HG03039 (cell line): ENCODE results near the gene RTKN.

Experiments
- ATAC-seq: cut with Tn5 transposase; IDR thresholded peaks from one replicate; pipeline ENCODE4 v1.9.1; 2021; ENCODE audit warnings: mild to moderate bottlenecking, moderate library complexity; ENCODE audit not compliant: unreplicated experiment

RTKN gene

DNA sequence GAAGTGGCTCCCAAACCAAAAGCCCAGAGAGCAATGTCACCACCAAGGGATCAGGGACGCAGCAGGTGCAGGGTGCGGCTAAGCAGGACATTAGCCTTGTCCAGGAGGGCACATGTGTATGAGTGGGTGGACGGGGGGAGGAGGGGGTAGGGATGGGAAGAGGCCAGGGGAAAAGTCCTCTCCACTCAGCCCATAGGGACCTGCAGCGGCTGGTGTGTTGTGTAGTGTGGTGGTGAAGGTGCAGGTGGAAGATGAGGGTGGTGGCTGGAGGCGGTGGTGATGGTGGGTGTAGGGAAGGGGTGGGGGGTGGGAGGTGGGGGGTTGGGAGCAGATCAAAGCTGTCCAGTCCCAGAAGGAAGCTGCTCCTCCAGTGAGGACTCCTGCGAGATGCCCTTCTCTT is 24.0 kb downstream of the RTKN start:
- ATAC-seq = no peak

DNA sequence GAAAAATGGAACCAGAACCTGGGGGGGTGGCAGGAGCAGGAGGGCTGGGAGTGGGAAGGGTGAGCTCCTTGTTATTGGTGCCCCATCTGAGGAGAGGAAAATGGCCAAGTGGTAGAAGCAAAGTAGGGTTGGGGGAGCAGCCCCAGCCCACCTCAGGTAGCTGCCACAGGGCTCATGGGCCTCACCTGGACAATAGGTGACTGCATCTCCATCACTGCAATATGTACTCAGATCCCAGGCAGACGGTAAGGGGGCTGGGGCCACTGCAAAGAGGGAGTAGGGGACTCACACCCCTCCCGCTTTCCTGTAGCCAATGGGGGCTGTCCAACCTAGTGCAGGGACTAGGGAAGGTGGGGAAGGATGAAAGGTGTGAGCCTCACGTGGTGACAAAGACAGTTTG is 24.5 kb downstream of the RTKN start:
- ATAC-seq = no peak

DNA sequence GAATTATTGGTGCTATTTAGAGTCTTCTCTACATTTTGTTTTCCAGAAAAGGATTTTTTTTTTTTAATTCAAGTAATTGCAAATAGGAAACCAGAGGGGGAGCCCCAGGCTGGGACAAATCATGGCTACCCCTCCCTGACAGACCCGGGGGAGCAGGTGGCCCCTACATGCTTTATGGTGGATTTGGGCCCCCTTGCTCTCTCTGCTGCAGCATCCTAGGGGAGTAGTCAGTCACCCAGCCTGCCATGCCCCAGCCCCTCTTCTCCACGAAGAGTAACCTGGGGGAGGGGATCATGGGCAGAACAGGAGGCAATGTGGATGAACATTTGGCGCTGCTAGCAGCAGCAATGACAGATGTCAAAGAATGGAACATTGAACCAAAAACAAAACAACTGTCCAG is 25.0 kb downstream of the RTKN start:
- ATAC-seq = no peak

GRCh38 chr2:74415762-74416395 is 25.9 kb downstream of the RTKN start:
- no peak for ATAC-seq

- ATAC-seq = no peak
Observed at GRCh38 chr2:74414881-74415761, 26.6 kb downstream of the RTKN start.

DNA sequence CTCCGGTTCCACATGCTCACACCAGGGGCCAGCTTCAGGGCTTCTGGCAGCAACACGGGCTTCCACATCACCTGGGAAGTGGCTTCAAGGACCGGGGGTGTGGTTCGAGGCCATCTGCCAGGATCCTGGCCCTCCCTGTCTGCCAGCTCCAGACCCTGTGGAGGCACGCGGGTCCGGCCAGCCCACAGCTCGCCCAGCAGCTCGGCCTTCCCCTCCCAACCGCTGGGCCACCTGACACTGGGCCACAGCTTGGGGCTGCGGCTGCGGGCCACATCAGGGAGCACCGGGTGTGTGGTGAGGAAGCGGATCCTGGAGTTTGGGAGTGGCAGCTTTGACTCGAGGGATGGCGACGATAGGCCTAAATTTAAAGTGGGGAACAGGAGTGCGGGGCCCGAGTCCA is 27.3 kb downstream of the RTKN start:
- no peak for ATAC-seq

GRCh38 chr2:74413001-74413698 is 28.6 kb downstream of the RTKN start:
- no peak for ATAC-seq

DNA sequence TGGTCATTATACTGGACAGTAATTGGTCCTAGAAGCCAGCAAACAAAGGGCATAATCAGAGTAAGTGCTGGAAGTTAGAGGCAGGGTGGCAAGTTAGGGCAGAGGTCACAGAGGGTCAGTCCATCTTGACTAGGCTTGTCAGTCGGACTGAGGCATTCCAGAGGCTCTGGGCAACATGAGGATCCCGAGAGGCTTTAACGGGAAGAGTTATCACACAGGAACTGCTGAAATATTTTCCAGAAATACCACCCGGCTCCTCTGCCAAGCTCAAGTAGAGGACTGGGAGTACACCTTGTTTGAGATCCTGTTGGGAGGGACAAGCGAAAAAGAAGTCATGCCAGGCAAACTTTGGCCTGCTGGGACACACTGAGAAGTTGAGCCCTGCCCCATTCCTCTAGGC is 34.1 kb downstream of the RTKN start:
- ATAC-seq = no peak

DNA sequence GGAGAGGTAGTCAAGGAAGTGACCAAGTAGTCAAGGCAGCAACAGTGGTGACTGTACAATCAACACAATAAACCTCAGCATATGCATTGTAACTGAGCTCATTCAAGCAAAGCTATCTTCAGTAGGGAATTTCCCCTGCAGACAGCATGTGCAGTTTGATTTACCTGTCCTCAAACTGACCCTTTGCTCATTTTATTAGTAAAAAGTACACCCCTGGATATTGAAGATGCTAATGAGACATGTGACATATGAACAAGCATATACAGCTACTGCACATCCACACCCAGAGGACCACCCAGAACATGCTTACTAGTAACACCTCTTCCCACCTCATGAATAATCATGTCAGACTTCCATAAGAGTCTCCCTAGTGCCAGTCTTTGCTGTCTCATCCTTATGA is 35.7 kb downstream of the RTKN start:
- ATAC-seq = no peak

DNA sequence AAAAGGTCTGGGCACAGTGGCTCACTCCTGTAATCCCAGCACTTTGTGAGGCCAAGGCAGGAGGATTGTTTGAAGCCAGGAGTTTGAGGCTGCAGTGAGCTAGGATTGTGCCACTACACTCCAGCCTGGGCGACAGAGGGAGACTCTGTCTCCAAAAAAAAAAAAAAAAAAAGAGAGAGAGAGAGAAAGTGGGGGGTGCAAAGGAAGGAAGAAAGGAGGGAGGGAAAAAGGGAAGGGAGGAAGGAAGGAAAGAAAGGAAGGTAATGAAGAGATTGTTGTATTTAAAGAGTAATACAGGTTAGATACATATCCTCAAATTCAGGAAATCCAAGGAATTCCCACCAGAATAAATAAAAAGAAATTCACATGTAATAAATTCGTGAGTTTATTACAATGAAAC is 39.8 kb downstream of the RTKN start:
- no peak for ATAC-seq

- no peak for ATAC-seq
Observed at GRCh38 chr2:74399785-74400184, 42.0 kb downstream of the RTKN start.

DNA sequence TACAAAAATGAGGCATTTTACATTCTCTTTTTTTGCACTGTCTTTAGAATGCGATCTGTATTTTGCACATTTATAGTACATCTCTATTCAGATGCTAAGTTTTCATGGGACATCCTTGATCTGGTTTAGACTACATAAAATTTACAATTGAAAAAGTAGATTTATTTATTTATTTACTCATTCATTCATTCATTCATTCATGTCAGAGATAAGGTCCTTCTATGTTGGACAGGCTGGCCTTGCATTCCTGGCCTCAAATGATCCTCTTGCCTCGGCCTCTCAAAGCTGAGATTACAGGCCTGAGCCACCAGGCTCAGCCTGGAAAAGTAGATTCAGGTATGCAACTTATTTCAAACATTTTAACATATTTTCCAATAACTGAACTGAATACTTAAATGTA is 45.6 kb downstream of the RTKN start:
- no peak for ATAC-seq

DNA sequence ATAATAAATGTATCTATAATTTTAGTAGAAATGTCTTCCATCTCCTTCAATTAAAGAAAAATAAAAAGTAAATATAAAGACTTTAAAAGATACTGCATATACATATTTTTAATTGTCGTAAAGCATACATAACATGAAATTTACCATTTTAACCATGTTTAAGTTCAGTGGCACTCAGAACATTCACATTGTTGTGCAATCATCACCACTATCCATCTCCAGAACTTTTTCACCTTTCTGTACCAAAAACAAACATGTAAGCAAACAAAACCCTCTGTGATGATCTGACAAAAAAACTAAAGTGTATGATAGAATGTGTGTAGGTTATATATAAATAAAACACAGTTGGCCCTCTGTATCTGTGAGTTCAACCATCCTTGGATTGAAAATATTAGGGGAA is 48.2 kb downstream of the RTKN start:
- no peak for ATAC-seq

GRCh38 chr2:74392449-74392743 is 49.3 kb downstream of the RTKN start:
- ATAC-seq = no peak

- ATAC-seq = peak; percentile 59
Observed at GRCh38 chr2:74391580-74392448, 49.9 kb downstream of the RTKN start.

GRCh38 chr2:74391209-74391579 is 50.5 kb downstream of the RTKN start:
- ATAC-seq = peak; percentile 16

- ATAC-seq = no peak
Observed at GRCh38 chr2:74390606-74391005, 51.1 kb downstream of the RTKN start.

- ATAC-seq = no peak
Observed at GRCh38 chr2:74387346-74387745, 54.4 kb downstream of the RTKN start.

DNA sequence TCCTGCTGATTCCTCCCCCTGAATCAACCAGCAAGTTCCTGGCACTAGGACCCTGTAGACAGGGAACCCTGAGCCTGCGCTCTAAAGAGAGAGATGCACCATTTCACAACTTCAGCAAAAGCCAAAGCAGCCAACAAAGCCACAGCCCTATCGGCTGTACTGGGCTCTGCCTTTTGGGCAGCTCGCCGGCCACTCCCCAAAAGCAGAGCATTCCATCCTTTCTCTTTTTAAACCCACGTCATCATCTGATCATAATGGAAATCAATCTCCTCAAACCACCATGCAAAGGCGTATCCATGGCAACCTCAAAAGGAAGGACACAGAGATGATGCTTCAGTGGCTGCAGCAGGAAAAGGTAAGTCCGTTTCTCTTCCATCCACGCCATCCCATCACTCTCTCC is 56.3 kb downstream of the RTKN start:
- no peak for ATAC-seq

DNA sequence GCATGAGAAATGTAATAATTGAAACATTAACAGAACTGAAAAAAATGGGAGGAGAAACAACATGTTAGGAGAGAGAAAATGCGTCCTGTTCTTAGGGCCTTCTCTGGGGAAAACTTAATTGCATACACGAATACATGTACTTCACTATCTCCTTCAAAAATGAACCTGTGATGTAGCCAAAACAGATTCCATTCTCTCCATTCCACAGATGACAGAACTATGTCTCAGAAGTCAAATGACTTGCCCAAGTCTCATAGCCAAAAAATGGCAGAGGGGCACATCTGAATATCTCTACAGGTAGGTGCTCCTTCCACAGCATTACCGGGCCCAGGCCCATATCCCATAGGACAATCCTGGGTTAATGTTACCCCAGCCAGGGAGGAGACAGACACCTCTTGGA is 57.7 kb downstream of the RTKN start:
- no peak for ATAC-seq

DNA sequence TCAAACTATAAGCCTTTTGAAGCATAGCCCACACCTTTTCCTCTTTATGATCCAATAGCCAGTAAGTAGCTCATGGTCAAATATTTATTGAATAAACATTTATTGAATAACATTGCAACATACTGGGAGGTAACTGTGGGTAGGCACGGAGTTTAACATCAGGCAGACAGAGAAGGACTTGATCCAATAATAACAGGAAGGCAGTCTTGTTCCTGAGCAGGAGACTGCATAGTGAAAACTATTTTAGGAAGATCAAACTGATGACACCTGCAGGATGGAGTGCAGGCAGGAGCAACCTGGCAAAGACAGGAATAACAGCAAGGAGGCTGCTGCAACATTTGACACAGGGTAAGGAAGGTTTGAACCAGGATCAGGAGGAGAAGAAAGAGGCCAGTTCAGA is 58.5 kb downstream of the RTKN start:
- no peak for ATAC-seq
